Activated CD4-positive, alpha-beta T cell treated with anti-CD3 and anti-CD28 coated beads, Interleukin-2, amount 50 U/mL, for 24 hours (primary cell): ENCODE data around the gene CAPN10.

ENCODE experiments used
- DNase-seq, 2 donors: peaks; one replicate each; pipeline ENCODE4 v3.0.0-alpha.2; 2020; ENCODE audit warnings: low read depth in 1 of 2, low spot score in 1 of 2

The CAPN10 gene

DNA sequence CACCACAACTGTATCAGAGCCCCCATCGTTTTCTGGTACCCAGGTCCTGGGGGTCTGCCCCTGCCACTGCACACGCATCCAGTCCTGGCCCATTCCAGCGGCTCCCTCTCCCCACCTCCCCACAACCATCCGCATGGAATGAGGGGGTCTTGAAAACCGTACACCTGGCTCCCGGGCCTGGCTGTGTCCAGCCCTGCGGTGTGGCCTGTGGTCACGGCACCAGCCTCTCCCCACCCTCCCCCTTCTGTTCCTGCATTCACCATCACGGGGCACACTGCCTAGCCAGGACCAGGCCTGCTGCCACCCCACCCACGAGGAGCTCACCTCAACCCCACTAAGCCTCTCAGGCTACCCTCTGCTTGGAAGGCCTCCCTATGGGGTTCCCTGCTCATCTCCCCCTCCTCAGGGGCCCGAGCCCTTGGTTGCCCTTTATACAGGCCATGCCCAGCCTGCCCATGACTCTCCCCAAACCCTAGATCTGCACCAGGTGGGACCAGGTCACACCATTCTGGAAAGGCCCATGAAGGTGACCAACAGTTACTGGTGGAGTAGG lies 50.1 kb downstream of the CAPN10 start:
- DNase-seq = no peak

DNA sequence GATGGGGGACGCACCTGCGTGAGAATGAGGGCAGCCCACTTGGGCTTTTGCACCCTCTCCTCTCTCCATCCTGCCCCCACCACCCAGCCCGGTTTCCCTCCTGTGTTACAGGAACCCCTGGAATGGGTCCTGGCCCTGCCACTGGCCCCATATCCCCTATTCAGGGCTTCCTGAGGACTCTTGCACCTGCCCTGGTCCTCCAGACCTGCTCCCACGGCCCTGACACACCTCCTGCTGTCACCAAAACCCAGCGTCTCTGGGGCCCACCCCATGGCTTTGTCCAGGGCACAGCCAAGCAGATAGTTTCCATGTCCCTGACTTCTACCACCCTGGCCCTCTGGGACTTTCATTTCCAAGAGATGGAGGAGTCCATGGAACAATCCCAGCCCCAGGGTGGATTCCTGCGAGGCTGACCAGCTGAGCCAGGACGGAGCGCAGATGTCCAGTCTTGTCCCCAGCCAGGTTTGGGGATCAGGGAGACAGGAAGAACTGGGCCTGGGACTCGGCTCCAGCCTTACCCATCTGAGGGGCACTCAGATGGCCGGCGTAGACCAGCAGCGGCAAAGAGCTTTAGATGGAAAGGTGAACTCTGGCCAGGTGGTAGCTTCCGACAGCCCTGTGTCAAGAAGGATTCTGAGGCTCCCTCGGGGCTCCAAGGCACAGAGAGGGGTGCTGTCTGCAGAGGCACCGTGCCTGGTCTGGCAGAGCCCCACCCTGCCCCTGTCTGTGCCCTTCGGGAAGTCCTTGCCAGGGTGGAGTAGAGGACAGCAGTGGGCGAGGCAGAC lies 50.8 kb downstream of the CAPN10 start:
- no peak for DNase-seq

DNA sequence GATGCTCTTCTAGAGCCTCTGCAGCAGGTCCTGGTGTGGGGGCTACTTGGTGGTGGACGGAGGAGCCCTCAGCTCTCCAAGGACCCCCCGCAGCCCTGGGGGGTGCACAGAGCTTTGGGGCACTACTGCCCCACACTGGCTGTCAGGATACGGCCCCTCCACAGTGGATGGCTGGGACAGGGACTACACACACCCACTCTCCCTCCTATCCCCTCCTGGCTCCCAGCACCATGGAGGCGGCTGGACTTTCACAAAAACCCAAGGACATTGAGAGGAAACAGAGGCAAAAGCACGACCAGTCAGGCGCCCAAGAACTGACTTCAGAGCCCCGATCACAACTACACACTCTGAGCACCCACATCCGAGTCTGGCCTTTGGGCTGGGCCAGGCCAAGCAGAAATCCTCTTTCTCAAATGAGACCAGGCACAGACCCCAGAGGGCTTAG lies 51.4 kb downstream of the CAPN10 start:
- DNase-seq = no peak

DNA sequence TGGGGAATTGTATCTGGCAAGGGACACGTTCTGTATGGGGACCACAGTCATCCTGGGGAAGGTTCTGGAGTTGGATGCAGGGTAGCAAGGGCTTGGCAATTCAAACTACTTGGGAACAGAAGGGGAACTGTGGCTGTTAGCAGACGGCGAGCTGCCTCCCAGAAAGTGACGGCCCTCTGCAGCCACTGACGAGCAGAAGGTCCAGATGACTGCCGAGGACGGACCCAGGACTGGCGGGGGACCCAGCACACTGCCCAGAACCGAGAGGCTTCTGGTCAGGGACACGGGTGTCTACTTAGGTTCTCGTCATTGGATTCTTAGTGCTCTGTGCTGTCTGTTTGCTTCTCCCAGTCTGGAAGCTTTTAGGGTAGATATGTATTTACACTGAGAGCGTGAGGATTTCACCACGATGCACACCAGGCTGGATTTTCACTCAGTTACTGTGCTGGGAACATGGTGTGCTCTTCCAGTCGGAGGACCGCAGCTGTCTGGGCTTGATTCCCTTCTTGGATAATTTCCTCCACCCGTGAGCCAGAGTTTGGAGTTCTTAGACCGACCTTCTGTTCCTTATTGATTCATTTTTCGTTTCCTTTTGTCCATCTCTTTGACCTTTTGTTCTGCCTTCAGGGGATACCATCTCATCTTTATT lies 52.1 kb downstream of the CAPN10 start:
- DNase-seq = no peak

DNA sequence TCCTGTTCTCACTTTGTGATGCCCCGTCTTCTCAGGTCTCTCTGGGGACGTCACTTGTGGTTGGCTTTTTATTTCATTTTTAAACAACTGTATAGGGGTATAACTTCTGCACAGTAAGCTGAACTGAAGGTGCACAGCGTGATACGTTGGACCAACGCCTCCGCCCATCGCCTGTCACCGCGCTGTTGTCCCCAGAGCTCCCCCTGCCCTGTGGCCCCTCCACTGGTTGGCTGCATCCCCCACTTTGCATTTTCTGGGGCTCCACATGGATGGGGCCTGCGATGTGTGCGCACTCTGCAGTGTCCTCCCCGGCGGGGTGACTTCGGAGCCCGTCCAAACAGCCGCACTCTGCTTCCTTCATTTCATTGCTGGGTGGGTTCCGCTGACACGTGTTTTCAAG lies 53.0 kb downstream of the CAPN10 start:
- no peak for DNase-seq

DNA sequence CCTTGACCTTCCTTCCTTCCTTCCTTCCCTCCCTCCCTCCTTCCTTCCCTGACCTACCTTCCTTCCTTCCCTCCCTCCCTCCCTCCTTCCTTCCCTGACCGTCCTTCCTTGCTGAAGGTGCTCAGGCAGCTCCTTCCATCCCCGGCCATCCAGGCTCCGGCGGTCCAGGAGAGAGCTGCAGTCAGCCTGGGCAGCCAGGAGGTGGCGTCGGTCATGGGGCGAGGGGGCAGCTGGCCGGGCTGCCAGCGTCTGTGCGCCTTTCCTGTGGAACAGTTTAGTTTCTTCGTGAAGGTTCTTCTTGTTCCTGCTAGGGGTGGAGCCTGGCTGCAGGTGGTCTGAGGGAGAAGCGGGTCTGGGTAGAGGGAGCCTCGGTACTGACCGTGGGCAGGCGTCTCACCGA lies 54.4 kb downstream of the CAPN10 start:
- DNase-seq = no peak

DNA sequence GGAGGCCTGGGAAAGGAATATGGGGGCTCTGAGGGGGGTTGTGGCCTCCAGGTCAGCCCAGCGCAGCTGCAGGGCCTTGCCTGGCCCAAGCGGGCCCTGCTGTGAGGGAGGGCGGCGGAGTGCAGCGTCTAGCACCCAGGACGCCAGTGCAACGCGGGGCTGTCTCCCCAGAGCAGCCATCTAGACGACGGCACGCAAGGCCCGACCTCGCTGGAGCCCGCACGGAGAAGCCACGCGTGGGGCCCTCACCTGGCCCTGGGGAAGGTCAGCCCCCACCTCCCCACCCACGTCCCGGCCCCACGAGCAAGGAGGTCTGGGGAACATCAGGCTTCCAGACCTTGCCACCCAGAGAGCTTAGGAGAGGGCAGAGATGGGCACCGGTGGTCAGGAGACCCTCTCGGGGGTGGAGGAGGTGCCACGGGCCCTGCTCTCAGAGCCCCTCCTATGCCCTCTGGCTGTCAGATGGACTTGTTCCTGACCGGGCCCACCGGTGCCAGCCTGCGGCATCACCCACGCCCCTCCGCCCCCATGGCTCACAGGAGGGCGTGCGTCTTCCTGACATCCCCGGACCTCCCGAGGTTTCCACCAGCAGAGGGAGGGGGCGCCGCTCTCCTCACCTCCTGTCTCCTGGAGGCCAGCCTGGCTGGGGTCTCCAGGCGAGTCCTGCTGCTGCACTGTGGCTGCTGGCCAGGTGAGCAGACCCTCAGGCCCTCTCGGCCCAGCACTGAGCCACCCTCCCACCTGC lies 55.7 kb downstream of the CAPN10 start:
- no peak for DNase-seq

DNA sequence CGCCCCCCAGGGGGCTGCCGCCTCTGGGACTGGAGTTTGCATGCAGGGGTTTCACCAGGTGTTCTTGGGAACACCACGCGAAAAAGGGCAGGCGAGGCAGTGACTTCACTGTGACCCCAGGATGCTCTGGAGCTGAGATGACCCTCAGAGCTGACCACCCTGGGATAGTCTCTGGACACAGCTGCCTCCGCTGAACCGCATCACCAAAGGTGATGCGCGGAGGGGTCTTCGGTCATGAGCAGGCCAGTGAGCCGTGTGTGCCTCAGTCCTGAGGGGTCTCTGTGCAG lies 56.2 kb downstream of the CAPN10 start:
- no peak for DNase-seq

DNA sequence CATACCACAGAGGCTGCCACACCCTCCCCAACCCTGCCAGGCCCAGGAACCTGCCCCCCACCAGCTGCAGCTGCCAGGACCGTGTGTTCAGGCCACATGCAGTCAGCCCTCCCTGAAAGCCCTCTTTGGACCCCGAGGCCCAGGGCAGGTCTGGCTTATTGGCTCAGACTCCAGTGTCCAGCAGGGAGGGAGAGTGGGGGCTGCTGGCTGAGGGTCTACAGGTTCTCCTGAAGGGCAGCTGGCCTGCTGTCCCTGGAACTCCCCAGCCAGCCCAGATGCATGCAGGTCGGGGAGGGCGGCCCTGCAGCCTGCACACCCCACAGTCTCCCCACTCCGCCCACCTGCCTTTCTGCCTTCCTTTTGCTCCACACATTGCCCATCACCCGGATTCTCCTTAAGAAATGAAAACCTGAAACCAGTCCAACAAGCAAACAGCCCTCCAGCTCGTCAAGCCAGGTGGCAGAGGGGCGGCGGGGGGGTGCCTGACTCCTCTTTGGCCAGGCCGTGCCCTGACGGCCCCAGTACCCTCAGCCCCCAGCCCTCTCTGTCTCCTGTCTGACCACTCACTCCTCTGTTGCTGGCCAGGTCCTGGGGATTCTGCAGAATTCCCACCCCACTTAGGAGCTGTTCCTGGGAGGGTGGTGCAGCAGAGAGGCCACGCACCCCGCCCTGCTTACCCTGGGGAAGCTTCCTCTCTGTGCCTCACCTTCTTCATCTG lies 56.7 kb downstream of the CAPN10 start:
- DNase-seq = no peak

DNA sequence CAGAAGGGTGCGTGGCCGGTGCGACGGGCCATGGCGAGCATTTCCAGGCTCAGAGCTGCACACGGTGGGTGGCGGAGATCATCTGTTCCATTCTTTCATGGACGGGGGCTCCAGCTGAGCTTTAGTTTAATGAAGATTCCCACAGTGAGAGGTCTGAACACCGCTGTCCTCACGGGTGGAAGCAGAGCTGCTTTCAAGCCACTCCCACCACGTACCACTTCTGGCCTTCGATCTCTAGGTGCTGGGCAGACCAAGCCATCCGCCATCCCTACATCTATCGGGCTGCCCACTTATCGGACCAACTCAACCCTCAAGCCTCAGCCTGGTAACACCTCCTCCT lies 57.2 kb downstream of the CAPN10 start:
- DNase-seq = no peak

DNA sequence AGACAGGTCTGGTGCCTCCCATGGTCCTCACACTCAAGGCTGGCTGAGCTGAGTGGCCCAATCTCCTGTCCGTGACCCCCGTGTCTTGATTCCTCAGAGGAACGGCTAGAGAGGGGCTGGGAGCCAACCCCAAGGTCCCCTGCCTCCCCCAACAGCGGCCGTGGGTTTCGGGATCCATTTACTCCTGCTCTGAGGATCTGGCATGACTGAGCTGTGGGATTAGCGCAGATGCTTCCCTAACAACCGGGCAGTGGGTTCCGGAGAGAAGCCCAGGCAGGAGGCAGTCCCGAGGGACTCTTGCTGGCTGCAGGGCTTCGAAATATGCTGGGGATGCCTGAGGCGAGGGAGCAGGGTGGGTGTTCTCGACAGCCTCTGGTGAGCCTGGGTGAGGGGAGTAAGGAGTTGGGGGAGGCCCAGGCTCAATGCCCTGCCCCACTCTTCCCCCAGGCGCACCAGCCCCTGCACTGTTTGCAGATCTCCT lies 57.7 kb downstream of the CAPN10 start:
- DNase-seq = no peak

DNA sequence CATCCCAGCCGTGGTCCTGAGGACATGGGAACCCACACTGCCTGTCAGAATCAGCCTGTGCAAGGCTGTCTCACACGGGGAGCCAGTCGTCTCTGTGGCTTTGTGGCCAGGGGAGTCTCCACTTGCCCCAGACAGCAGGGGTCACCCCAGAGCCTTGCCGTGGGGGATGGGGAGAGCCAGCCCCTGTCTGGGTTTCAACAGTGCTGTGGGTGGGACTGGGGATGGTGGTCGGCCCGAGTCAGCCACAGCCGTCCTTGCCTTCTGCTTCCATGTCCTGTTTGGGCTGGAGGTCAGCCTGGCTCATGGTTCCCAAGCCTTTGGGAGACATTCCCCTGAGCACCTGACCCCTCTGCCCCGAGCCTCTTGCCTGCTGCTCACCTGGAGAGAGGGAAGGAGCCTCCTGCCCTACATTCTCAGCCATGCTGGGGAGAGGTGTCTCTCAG lies 58.3 kb downstream of the CAPN10 start:
- no peak for DNase-seq

DNA sequence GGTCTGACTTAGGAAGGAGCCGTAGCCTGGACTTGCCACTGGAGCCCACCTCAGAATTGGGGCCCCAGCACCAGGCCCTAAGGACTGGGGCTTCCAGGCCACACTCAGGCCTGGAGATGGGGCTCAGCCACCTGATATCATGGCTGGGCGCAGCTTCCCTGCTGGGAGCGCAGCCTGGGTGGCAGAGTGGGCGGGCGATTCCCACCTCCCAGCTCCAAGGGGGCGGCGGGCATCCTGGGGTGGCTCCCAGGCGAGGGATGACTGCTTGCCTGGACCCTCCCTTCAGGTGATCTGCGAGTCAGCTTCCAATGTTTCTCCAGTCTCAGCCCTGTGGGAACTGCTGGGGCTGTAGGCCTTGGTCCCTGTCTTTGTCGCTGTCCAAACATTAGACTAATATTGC lies 58.8 kb downstream of the CAPN10 start:
- no peak for DNase-seq

DNA sequence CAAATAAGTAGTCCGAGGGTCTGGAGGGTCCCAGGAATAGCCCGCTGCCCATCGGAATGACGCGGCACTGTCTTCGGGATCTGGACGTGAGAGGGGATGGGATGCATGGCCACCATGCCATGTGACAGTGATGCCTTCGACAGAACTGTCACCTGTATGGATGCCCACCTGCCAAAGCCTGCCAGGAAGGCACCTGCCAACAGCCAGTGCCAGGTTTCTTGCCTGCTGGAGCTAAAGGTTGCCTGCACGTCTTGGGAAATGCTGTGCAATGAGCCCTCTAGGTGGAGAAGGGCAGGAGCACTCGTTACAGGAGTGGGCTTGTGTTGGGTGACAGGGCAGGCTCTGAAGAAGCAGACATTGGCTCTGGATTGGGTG lies 59.3 kb downstream of the CAPN10 start:
- no peak for DNase-seq

DNA sequence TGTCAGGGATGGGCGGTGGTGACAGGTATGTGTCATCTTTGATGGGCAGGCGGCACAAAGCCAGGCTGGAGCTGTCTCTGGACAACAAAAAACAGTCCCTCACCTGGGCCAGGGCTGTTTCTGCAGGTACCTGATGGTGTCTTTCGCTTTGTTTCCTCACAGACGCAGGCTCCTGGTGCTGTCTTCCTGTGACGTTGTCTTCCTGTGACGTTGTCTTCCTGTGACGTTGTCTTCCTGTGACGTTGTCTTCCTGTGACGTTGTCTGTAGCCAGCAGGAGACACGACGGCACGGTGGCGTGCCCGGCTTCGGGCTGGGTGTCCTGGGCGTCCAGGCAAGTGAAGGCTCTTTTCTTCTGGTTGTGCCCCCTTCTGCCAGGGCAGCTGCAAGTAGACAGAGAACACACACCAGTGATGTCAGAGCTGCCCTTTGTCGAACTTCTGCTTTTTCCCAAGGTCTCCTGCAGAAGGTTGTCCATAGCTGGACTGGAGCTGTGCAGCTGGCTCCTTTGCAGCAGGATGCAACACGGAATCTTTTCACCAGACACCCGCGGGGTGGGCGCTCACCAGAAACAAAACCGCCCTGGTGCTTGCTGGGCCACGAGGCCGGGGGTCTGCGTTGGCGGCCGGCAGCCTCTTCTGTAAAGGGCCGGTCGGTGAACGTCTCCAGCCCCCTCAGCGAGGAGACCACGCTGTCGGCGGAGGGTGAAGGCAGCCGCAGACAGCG lies 59.8 kb downstream of the CAPN10 start:
- no peak for DNase-seq

DNA sequence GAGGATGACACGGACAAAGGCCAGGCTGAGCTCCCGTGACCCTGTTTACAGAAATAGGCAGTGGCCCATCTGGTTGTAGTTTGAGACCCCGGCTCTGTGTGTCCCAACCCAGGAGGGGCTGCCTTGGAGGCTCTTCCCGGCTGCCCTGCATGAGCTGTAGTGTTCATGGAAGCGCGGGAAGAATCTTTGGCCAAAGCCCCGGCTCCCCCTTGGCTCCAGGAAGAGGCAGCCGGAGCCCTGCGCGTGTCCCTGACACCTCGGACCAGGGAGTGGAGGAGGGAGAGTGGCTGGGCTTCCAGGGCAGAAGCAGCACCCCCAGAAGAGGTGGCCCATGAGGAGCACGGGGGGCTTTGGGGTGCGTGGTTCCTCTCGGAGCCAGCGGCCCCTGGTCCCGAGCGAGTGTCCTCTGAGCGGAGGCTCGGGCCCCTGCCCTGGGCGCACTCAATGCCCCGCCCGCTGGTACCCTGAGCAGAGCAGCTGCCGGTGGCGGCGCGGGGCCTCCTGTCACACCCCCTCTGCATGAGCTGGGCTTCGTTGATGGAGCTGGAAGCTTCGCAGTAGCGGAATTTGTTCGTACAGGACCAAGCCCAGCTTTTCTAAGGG lies 60.5 kb downstream of the CAPN10 start:
- no peak for DNase-seq

DNA sequence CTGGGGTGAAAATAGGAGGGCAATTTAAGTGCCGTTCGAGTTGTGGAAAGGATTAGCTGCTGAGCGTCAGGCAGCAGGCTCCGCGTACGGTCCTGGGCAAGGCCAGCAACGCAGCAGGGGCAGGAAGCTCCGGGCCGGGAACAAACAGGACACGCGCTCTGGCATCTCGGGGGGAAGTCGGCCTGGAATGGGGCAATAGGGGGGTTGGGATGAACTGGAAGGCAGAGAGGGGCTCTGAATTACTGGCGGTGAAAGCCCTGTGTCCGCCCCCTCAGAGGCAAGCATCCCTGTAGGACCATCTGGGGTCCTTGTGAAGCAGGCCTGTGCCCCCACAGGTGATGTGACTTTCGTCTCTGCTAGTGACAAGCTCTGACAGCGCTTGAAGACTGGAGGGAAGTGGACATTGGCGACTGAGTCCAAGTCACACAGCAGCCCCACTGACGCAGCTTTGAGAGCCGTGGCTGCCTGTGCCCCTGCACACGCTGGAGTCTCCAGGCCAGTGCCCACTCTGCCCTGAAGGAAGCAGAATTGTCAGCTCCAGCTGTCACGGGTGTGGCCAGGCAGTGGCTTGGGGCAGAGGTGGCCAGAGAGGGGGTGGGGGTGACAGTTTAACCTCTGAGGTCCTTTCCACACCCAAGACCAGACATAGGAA lies 61.1 kb downstream of the CAPN10 start:
- no peak for DNase-seq

DNA sequence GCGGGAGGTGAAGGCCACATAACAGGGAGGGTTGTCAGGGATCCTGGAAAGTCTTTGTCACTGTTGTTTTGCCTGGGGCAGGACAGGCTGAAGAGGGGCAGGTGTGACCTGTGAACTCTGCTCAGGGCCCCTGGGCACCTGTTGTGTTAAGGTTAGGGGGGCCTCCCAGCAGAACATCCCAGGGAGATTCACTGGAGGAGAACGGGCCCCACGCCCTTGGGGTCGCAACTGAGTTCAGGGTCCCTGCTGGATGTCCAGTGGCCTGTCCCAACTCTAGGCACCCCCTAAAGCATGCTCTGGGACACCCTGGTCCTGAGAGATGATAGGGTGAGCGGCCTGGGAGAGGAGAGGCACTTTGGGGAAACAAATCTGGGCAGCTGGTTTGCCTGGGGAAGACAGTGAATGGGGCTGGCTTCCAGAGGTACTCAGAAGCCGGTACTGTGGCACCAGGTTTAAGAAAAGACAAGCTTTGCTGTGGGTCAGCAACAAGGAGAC lies 61.7 kb downstream of the CAPN10 start:
- no peak for DNase-seq
